BE2C (cell line): ENCODE data around the gene UTRN.
A peak's percentile ranks its signal among the peaks of the same experiment; 100 is the strongest.

ENCODE experiments used
- DNase-seq: peaks from one replicate; pipeline ENCODE4 v3.0.0-alpha.2; 2020
- H3K27me3 ChIP-seq: fragments of 250-450 bp; sonication (Bioruptor Pico); 2 replicates; pipeline ENCODE4 v1.5.1; 2020; ENCODE audit warnings: mild to moderate bottlenecking
- H3K36me3 ChIP-seq: fragments of 250-450 bp; sonication (Bioruptor Pico); 2 replicates; pipeline ENCODE4 v1.5.1; 2020; ENCODE audit warnings: mild to moderate bottlenecking
- H3K4me1 ChIP-seq: fragments of 250-450 bp; sonication (Bioruptor Pico); 2 replicates; pipeline ENCODE4 v1.5.1; 2020
- H3K4me3 ChIP-seq: 2 replicates; pipeline ENCODE4 v1.5.1; 2011; ENCODE audit warnings: low read depth, low read length
- H3K9me3 ChIP-seq: fragments of 250-450 bp; sonication (Bioruptor Pico); 2 replicates; pipeline ENCODE4 v1.5.1; 2020
- TF ChIP-seq, protein P1 (sequence below): IDR thresholded peaks from 2 replicates; pipeline ENCODE4 v1.5.1; 2012; ENCODE audit warnings: mild to moderate bottlenecking, low read depth, low read length

The UTRN gene

DNA sequence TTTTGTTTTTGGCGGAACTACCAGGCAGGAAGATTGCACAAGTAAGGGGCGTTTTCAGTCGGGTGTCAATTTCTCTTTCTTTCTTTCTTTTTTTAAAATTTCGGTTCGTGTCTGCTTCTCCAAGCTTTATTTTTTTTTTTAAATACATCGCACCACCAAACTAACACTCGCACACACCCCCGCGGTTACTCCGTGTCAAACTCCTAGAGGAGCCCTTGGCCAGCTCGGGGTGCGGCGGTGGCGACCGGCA lies 338 bp downstream of the UTRN start:
- peaks cover 64% of the 10 kb centered on the region for H3K27me3 ChIP-seq
- no peak for DNase-seq
- H3K4me3 ChIP-seq, result no peak overlapping the region
- no peaks in the 10 kb centered on the region for H3K9me3 ChIP-seq
- TF ChIP-seq, protein P1, sequence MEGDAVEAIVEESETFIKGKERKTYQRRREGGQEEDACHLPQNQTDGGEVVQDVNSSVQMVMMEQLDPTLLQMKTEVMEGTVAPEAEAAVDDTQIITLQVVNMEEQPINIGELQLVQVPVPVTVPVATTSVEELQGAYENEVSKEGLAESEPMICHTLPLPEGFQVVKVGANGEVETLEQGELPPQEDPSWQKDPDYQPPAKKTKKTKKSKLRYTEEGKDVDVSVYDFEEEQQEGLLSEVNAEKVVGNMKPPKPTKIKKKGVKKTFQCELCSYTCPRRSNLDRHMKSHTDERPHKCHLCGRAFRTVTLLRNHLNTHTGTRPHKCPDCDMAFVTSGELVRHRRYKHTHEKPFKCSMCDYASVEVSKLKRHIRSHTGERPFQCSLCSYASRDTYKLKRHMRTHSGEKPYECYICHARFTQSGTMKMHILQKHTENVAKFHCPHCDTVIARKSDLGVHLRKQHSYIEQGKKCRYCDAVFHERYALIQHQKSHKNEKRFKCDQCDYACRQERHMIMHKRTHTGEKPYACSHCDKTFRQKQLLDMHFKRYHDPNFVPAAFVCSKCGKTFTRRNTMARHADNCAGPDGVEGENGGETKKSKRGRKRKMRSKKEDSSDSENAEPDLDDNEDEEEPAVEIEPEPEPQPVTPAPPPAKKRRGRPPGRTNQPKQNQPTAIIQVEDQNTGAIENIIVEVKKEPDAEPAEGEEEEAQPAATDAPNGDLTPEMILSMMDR, result no peak
- no peaks in the 10 kb centered on the region for H3K36me3 ChIP-seq
- H3K4me1 ChIP-seq, result no peaks in the 10 kb centered on the region

DNA sequence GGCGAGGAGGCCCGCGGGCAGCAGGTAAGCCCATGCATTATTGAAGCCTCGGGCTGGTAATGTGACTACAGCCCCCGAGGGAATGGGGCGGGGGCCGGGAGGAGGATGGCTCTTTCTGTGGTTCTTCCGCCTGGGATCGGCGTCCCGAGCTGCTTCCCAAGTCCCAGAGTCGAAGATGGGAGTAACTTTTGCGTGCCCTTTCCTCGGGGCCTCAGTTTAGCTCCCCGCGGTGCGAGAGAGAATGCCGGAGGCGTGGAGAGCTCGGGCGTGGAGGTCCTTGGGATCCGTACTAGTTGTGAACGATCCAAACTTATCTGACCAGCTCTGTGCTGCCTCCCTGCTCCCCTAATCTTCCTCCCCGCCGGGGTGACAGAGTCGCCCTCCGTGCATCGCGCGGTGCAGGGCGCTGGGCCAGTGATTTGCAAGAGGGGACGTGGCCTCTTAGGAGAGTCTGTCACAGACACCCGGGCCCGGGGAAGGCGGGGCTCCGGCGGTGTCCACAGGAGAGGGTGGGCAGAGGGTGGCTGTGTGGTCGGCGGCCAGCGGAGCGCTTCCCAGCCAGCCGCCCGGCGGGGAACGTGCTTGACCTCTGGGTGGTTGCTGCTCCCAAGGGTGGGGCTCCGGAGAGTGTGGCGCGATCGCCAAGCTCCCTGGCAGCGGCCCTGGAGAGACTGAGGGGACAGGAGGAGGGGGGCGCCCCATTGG lies 815 bp downstream of the UTRN start:
- no peak overlapping the region for H3K4me3 ChIP-seq
- peak; percentile 5 for DNase-seq
- H3K36me3 ChIP-seq, result no peaks in the 10 kb centered on the region

GRCh38 chr6:144286503-144287393 lies 1.6 kb downstream of the UTRN start:
- no peak overlapping the region for H3K4me3 ChIP-seq
- no peak for DNase-seq
- no peaks in the 10 kb centered on the region for H3K36me3 ChIP-seq
- H3K9me3 ChIP-seq, result no peaks in the 10 kb centered on the region
- no peaks in the 10 kb centered on the region for H3K4me1 ChIP-seq
- TF ChIP-seq, protein P1, result no peak
- peaks cover 64% of the 10 kb centered on the region for H3K27me3 ChIP-seq

More for the DNA sequence above, 815 bp downstream of the UTRN start:
- H3K9me3 ChIP-seq, result no peaks in the 10 kb centered on the region
- peaks cover 64% of the 10 kb centered on the region for H3K27me3 ChIP-seq
- no peaks in the 10 kb centered on the region for H3K4me1 ChIP-seq
- TF ChIP-seq, protein P1, result no peak

- no peak overlapping the region for H3K4me3 ChIP-seq
- no peaks in the 10 kb centered on the region for H3K4me1 ChIP-seq
- peaks cover 52% of the 10 kb centered on the region for H3K27me3 ChIP-seq
- TF ChIP-seq, protein P1, result no peak
- DNase-seq, result no peak
- no peaks in the 10 kb centered on the region for H3K9me3 ChIP-seq
- no peaks in the 10 kb centered on the region for H3K36me3 ChIP-seq
Measured at GRCh38 chr6:144289006-144289405, 3.9 kb downstream of the UTRN start.

GRCh38 chr6:144292372-144292771 lies 7.2 kb downstream of the UTRN start:
- H3K36me3 ChIP-seq, result no peaks in the 10 kb centered on the region
- no peaks in the 10 kb centered on the region for H3K4me1 ChIP-seq
- TF ChIP-seq, protein P1, result no peak
- DNase-seq, result no peak
- no peaks in the 10 kb centered on the region for H3K9me3 ChIP-seq
- peaks cover 18% of the 10 kb centered on the region for H3K27me3 ChIP-seq
- H3K4me3 ChIP-seq, result no peak overlapping the region

DNA sequence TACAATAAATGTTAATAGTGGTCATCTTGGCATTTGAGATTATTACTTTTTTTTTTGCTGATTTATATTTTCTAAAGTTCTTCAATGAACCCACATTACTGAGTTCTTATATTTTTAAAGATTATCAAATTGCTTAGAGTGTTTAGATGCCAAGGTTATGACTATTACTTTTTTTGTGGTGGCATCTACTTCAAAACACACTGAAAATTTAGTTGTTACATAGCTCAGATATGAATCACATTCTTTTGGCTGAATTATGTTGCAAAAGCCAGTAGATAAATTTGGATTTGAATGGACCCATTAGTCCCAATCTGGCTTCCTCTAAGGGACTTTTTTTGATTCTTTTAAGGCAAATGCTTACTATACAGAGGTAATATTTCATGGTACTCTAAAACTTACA lies 8.9 kb downstream of the UTRN start:
- Histone ChIP-seq H3K4me1 (no peaks in the 10 kb centered on the region), H3K4me3 (no peak overlapping the region), H3K36me3 (no peaks in the 10 kb centered on the region), H3K27me3 (peaks cover 5% of the 10 kb centered on the region), H3K9me3 (no peaks in the 10 kb centered on the region)
- DNase-seq, result no peak
- TF ChIP-seq, protein P1, result no peak
